ENCODE data around the gene ACTR1A. TPM values are rescaled to one million over a fixed set of nuclear protein-coding genes. Genes with fewer than 3 reads are reported as not detected.

Gene ACTR1A
- total RNA-seq, 2 experiments from 2014 or later = 70.0 to 74.0 TPM

GRCh38 chr10:102449321-102450123, 53.0 kb downstream of the ACTR1A start:
- ChIA-PET CTCF (interaction anchor here (0.7 to 4.7 kb wide), 9 partner anchors 11 to 134 kb away, joined by 3 to 52 read pairs (median 5); partner anchors contain the start of genes CUEDC2 and NFKB2), POLR2A (interaction anchor here (0.5 to 4.9 kb wide), 14 partner anchors 11 to 323 kb away, joined by 3 to 39 read pairs (median 7); partner anchors contain the start of genes ARL3, CUEDC2, FBXL15 and NFKB2)

- CTCF ChIA-PET = no interaction called here
- POLR2A ChIA-PET = no interaction called here
Observed at GRCh38 chr10:102444851-102445250, 57.7 kb downstream of the ACTR1A start.

- CTCF ChIA-PET = interaction anchor here (1.2 kb wide), 2 partner anchors 11 to 15 kb away, joined by 3 to 6 read pairs; no protein-coding TSS in a partner anchor
- POLR2A ChIA-PET = interaction anchor here (0.7 kb wide), 1 partner anchor 11 kb away, joined by 4 read pairs; no protein-coding TSS in a partner anchor
Observed at GRCh38 chr10:102438374-102438773, 64.1 kb downstream of the ACTR1A start.

- CTCF ChIA-PET = no interaction called here
- POLR2A ChIA-PET = no interaction called here
Observed at GRCh38 chr10:102437515-102437914, 65.0 kb downstream of the ACTR1A start.

GRCh38 chr10:102436312-102436711, 66.2 kb downstream of the ACTR1A start:
- CTCF ChIA-PET = interaction anchor here (0.8 to 1.2 kb wide), 3 partner anchors 13 to 204 kb away, joined by 3 to 4 read pairs (median 4); no protein-coding TSS in a partner anchor
- POLR2A ChIA-PET = interaction anchor here (0.8 to 2.2 kb wide), 3 partner anchors 14 to 25 kb away, joined by 3 to 9 read pairs (median 4); partner anchors contain the start of gene C10orf95

GRCh38 chr10:102435529-102436233, 66.8 kb downstream of the ACTR1A start:
- CTCF ChIA-PET = interaction anchor here (0.6 to 1.4 kb wide), 7 partner anchors 10 to 204 kb away, joined by 3 to 4 read pairs (median 3); no protein-coding TSS in a partner anchor
- POLR2A ChIA-PET = interaction anchor here (0.8 to 2.2 kb wide), 5 partner anchors 14 to 36 kb away, joined by 3 to 9 read pairs (median 4); partner anchors contain the start of genes C10orf95 and FBXL15

- POLR2A ChIA-PET = interaction anchor here (1.2 to 2.2 kb wide), 5 partner anchors 14 to 69 kb away, joined by 4 to 9 read pairs (median 4); partner anchors contain the start of genes FBXL15 and SUFU
- CTCF ChIA-PET = interaction anchor here (0.6 to 1.4 kb wide), 5 partner anchors 9 to 153 kb away, joined by 3 read pairs; no protein-coding TSS in a partner anchor
Observed at GRCh38 chr10:102435133-102435497, 67.4 kb downstream of the ACTR1A start.

- POLR2A ChIA-PET = interaction anchor here (1.2 to 2.2 kb wide), 4 partner anchors 14 to 69 kb away, joined by 4 to 9 read pairs (median 4); partner anchors contain the start of genes FBXL15 and SUFU
- CTCF ChIA-PET = interaction anchor here (1.0 to 3.1 kb wide), 5 partner anchors 9 to 40 kb away, joined by 3 to 18 read pairs (median 3); partner anchors contain the start of gene NFKB2
Observed at GRCh38 chr10:102434394-102435132, 67.9 kb downstream of the ACTR1A start.

GRCh38 chr10:102433619-102434046, 68.9 kb downstream of the ACTR1A start:
- POLR2A ChIA-PET = interaction anchor here (2.5 to 2.8 kb wide), 2 partner anchors 12 to 17 kb away, joined by 39 to 41 read pairs; partner anchors contain the start of genes C10orf95 and FBXL15
- CTCF ChIA-PET = interaction anchor here (1.0 to 3.4 kb wide), 5 partner anchors 12 to 59 kb away, joined by 3 to 24 read pairs (median 5); partner anchors contain the start of genes FBXL15 and NFKB2

- CTCF ChIA-PET = interaction anchor here (0.6 to 3.4 kb wide), 10 partner anchors 10 to 47 kb away, joined by 3 to 24 read pairs (median 6); partner anchors contain the start of genes C10orf95, FBXL15 and NFKB2
- POLR2A ChIA-PET = interaction anchor here (0.6 to 2.8 kb wide), 6 partner anchors 10 to 301 kb away, joined by 3 to 41 read pairs (median 4); partner anchors contain the start of genes C10orf95 and FBXL15
Observed at GRCh38 chr10:102432162-102432950, 70.2 kb downstream of the ACTR1A start, which contains the start of gene CUEDC2. Gene CUEDC2, minus strand, starts transcription at chr10:102432574. Its CDS starts 7,386 bp downstream, at chr10:102425188.

GRCh38 chr10:102431452-102432124, 70.9 kb downstream of the ACTR1A start:
- ChIA-PET POLR2A (interaction anchor here (1.4 to 2.8 kb wide), 3 partner anchors 10 to 30 kb away, joined by 4 to 41 read pairs (median 39); partner anchors contain the start of genes C10orf95 and FBXL15), CTCF (interaction anchor here (0.6 to 3.4 kb wide), 8 partner anchors 10 to 339 kb away, joined by 3 to 24 read pairs (median 6); partner anchors contain the start of genes C10orf95, FBXL15 and NFKB2)

GRCh38 chr10:102429468-102429867, 73.0 kb downstream of the ACTR1A start:
- ChIA-PET POLR2A (interaction anchor here (0.7 kb wide), 1 partner anchor 22 kb away, joined by 4 read pairs; no protein-coding TSS in a partner anchor), CTCF (interaction anchor here (0.7 to 1.2 kb wide), 2 partner anchors 197 to 200 kb away, joined by 3 to 5 read pairs; no protein-coding TSS in a partner anchor)

Other genes with a start within 250 kb of the ACTR1A start
- 100 to 1,000 TPM; 272 to 279 TPM for gene NFKB2, start 107.0 kb downstream of the ACTR1A start, total RNA-seq
- 1 to 10 TPM; 3.6 to 4.9 TPM for gene PSD, start 83.9 kb downstream of the ACTR1A start, total RNA-seq
- gene FBXL15, start 81.9 kb downstream of the ACTR1A start, total RNA-seq = 10 to 100 TPM; 13.2 to 14.4 TPM
- gene CUEDC2, start 70.1 kb downstream of the ACTR1A start, total RNA-seq = 10 to 100 TPM; 64.6 to 66.0 TPM
- gene C10orf95, start 51.2 kb downstream of the ACTR1A start, total RNA-seq = under 1 TPM; 0.40 to 0.74 TPM
- gene SUFU, start 1.3 kb upstream of the ACTR1A start, total RNA-seq = 1 to 10 TPM; 6.8 to 7.4 TPM
- 10 to 100 TPM; 67.1 to 71.0 TPM for gene TRIM8, start 141.8 kb upstream of the ACTR1A start, total RNA-seq
- gene ARL3, start 211.7 kb upstream of the ACTR1A start, total RNA-seq = 1 to 10 TPM; 8.4 to 9.0 TPM
- gene SFXN2, start 211.9 kb upstream of the ACTR1A start, total RNA-seq = 10 to 100 TPM; 33.7 to 33.8 TPM
- gene WBP1L, start 241.2 kb upstream of the ACTR1A start, total RNA-seq = 10 to 100 TPM; 12.7 to 13.8 TPM

All from activated CD8-positive, alpha-beta memory T cell treated with anti-CD3 and anti-CD28 coated beads for 36 hours (primary cell).